Measurements from ENCODE around the gene TSC22D1. TPM values are rescaled to one million over a fixed set of nuclear protein-coding genes. Genes with fewer than 3 reads are reported as not detected.
"Not testable (repeated sequence)": the region's sequence is repeated elsewhere in the genome, so short reads cannot be mapped to it uniquely, and the experiment has no call there.

Gene TSC22D1
- total RNA-seq, 1 donor from 2014 or later, result 31.5 TPM

- no peak for ATAC-seq
- no peak for DNase-seq (ENCODE audit: low spot score)
These were observed 117.7 kb downstream of the TSC22D1 start for GRCh38 chr13:44458313-44458975.

- ATAC-seq, result not testable (repeated sequence)
These were observed 119.9 kb downstream of the TSC22D1 start for GRCh38 chr13:44456212-44456611.

GRCh38 chr13:44455769-44456168, 120.4 kb downstream of the TSC22D1 start:
- DNase-seq (ENCODE audit: low spot score) (no peak), ATAC-seq (no peak)

More at GRCh38 chr13:44456212-44456611, 119.9 kb downstream of the TSC22D1 start:
- DNase-seq (ENCODE audit: low spot score), result not testable (repeated sequence)

- DNase-seq (ENCODE audit: low spot score) (no peak), ATAC-seq (no peak)
These were observed 122.2 kb downstream of the TSC22D1 start for GRCh38 chr13:44453881-44454280.

- DNase-seq (ENCODE audit: low spot score), result no peak
- ATAC-seq, result no peak
These were observed 123.1 kb downstream of the TSC22D1 start for GRCh38 chr13:44453069-44453468.

GRCh38 chr13:44452418-44452817, 123.7 kb downstream of the TSC22D1 start:
- DNase-seq (ENCODE audit: low spot score) (no peak), ATAC-seq (no peak)

GRCh38 chr13:44451651-44452050, 124.5 kb downstream of the TSC22D1 start:
- ATAC-seq (no peak), DNase-seq (ENCODE audit: low spot score) (no peak)

- DNase-seq (ENCODE audit: low spot score) (no peak), ATAC-seq (no peak)
These were observed 125.0 kb downstream of the TSC22D1 start for GRCh38 chr13:44451126-44451525.

GRCh38 chr13:44449999-44450821, 125.9 kb downstream of the TSC22D1 start:
- peak; percentile 65 for ATAC-seq
- DNase-seq (ENCODE audit: low spot score), result no peak

- ATAC-seq (no peak), DNase-seq (ENCODE audit: low spot score) (no peak)
These were observed 127.3 kb downstream of the TSC22D1 start for GRCh38 chr13:44448875-44449274.

- peak; percentile 89 for ATAC-seq
- DNase-seq (ENCODE audit: low spot score), result no peak
These were observed 127.8 kb downstream of the TSC22D1 start for GRCh38 chr13:44448373-44448772.

GRCh38 chr13:44447783-44448321, 128.3 kb downstream of the TSC22D1 start:
- ATAC-seq (no peak), DNase-seq (ENCODE audit: low spot score) (no peak)

GRCh38 chr13:44440046-44440608, 136.0 kb downstream of the TSC22D1 start:
- ATAC-seq (no peak), DNase-seq (ENCODE audit: low spot score) (no peak)

- DNase-seq (ENCODE audit: low spot score), result no peak
- ATAC-seq, result no peak
These were observed 136.6 kb downstream of the TSC22D1 start for GRCh38 chr13:44439452-44440024.

GRCh38 chr13:44438234-44438579, 137.9 kb downstream of the TSC22D1 start:
- ATAC-seq, result no peak
- DNase-seq (ENCODE audit: low spot score), result no peak

- ATAC-seq (peak; percentile 14), DNase-seq (ENCODE audit: low spot score) (no peak)
These were observed 138.5 kb downstream of the TSC22D1 start for GRCh38 chr13:44437356-44438233.

GRCh38 chr13:44436589-44437337, 139.4 kb downstream of the TSC22D1 start:
- ATAC-seq, result peak; percentile 84
- DNase-seq (ENCODE audit: low spot score), result peak; percentile 97

GRCh38 chr13:44435919-44436510, 140.1 kb downstream of the TSC22D1 start:
- DNase-seq (ENCODE audit: low spot score), result no peak
- no peak for ATAC-seq

All from left lobe of liver (tissue), 2 donors.